Measurements from ENCODE around the gene MRTFA.

GRCh38 chr22:40473703-40474102, 162.8 kb downstream of the MRTFA start:
- TF ChIP-seq, protein P1, sequence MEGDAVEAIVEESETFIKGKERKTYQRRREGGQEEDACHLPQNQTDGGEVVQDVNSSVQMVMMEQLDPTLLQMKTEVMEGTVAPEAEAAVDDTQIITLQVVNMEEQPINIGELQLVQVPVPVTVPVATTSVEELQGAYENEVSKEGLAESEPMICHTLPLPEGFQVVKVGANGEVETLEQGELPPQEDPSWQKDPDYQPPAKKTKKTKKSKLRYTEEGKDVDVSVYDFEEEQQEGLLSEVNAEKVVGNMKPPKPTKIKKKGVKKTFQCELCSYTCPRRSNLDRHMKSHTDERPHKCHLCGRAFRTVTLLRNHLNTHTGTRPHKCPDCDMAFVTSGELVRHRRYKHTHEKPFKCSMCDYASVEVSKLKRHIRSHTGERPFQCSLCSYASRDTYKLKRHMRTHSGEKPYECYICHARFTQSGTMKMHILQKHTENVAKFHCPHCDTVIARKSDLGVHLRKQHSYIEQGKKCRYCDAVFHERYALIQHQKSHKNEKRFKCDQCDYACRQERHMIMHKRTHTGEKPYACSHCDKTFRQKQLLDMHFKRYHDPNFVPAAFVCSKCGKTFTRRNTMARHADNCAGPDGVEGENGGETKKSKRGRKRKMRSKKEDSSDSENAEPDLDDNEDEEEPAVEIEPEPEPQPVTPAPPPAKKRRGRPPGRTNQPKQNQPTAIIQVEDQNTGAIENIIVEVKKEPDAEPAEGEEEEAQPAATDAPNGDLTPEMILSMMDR (IDR thresholded peaks at IDR 0.05 in 2 of 3, conservative IDR thresholded peaks at IDR 0.05 in 1 of 3; ENCODE audit: borderline replicate concordance in 1 of 3, insufficient read depth in 1 of 3, low read depth in 2 of 3, low read length in 2 of 3), result no peak
- TF ChIP-seq SP1 (IDR thresholded peaks at IDR 0.05; ENCODE audit: low read depth) (no peak), YY1 (IDR thresholded peaks at IDR 0.05; ENCODE audit: extremely low read depth, insufficient replicate concordance, low read depth, low read length) (no peak), FOSL1 (IDR thresholded peaks at IDR 0.05; ENCODE audit: low read depth) (no peak), JUND (IDR thresholded peaks at IDR 0.05) (no peak), EZH2 (IDR thresholded peaks at IDR 0.05) (no peak), POLR2A (IDR thresholded peaks at IDR 0.05; ENCODE audit: borderline replicate concordance, extremely low read depth, insufficient read depth, insufficient read length) (no peak), MAX (IDR thresholded peaks at IDR 0.05) (no peak), POLR2AphosphoS5 (IDR thresholded peaks at IDR 0.05; ENCODE audit: low read depth, low read length) (no peak), TCF7L2 (IDR thresholded peaks at IDR 0.05; ENCODE audit: borderline replicate concordance, extremely low read depth, insufficient read depth, insufficient read length) (no peak), ATF3 (IDR thresholded peaks at IDR 0.05) (no peak), ELF1 (IDR thresholded peaks at IDR 0.05; ENCODE audit: borderline replicate concordance, low read depth) (no peak)
- TF ChIP-seq, protein P2, sequence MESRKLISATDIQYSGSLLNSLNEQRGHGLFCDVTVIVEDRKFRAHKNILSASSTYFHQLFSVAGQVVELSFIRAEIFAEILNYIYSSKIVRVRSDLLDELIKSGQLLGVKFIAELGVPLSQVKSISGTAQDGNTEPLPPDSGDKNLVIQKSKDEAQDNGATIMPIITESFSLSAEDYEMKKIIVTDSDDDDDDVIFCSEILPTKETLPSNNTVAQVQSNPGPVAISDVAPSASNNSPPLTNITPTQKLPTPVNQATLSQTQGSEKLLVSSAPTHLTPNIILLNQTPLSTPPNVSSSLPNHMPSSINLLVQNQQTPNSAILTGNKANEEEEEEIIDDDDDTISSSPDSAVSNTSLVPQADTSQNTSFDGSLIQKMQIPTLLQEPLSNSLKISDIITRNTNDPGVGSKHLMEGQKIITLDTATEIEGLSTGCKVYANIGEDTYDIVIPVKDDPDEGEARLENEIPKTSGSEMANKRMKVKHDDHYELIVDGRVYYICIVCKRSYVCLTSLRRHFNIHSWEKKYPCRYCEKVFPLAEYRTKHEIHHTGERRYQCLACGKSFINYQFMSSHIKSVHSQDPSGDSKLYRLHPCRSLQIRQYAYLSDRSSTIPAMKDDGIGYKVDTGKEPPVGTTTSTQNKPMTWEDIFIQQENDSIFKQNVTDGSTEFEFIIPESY (IDR thresholded peaks at IDR 0.05; ENCODE audit: extremely low read depth, insufficient replicate concordance, low read length), result no peak
- TF ChIP-seq, protein P3, sequence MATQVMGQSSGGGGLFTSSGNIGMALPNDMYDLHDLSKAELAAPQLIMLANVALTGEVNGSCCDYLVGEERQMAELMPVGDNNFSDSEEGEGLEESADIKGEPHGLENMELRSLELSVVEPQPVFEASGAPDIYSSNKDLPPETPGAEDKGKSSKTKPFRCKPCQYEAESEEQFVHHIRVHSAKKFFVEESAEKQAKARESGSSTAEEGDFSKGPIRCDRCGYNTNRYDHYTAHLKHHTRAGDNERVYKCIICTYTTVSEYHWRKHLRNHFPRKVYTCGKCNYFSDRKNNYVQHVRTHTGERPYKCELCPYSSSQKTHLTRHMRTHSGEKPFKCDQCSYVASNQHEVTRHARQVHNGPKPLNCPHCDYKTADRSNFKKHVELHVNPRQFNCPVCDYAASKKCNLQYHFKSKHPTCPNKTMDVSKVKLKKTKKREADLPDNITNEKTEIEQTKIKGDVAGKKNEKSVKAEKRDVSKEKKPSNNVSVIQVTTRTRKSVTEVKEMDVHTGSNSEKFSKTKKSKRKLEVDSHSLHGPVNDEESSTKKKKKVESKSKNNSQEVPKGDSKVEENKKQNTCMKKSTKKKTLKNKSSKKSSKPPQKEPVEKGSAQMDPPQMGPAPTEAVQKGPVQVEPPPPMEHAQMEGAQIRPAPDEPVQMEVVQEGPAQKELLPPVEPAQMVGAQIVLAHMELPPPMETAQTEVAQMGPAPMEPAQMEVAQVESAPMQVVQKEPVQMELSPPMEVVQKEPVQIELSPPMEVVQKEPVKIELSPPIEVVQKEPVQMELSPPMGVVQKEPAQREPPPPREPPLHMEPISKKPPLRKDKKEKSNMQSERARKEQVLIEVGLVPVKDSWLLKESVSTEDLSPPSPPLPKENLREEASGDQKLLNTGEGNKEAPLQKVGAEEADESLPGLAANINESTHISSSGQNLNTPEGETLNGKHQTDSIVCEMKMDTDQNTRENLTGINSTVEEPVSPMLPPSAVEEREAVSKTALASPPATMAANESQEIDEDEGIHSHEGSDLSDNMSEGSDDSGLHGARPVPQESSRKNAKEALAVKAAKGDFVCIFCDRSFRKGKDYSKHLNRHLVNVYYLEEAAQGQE (IDR thresholded peaks at IDR 0.05; ENCODE audit: low read depth), result no peak
